SK-N-SH (cell line): ENCODE data around the gene KCNJ16.

Experiments used
- CHD2 ChIP-seq: fragments of 150-350 bp; IDR thresholded peaks from 2 replicates; pipeline ENCODE4 v1.6.1; 2018; ENCODE audit warnings: low read length; ENCODE audit not compliant: partially characterized antibody
- EP300 ChIP-seq, 2 experiments: IDR thresholded peaks; 2 replicates each; pipeline versions ENCODE4 v1.4.0 to v1.6.1; 2012; ENCODE audit warnings: borderline replicate concordance in 1 of 2, low read depth in 1 of 2, low read length in 1 of 2
- FOXJ3 ChIP-seq: sonication (generic); formaldehyde crosslinking; IDR thresholded peaks from 2 replicates; pipeline ENCODE4 v1.5.1; 2020; ENCODE audit warnings: mild to moderate bottlenecking, missing genetic modification reagents
- SIN3A ChIP-seq: IDR thresholded peaks from 2 replicates; pipeline ENCODE4 v1.6.1; 2012; ENCODE audit warnings: low read depth, mild to moderate bottlenecking, low read length, moderate library complexity, borderline replicate concordance
- SMC3 ChIP-seq: IDR thresholded peaks from 2 replicates; pipeline ENCODE4 v1.6.1; 2012; ENCODE audit warnings: low read depth, low read length, improper control_type of control experiment
- TAF1 ChIP-seq: IDR thresholded peaks from 2 replicates; pipeline ENCODE4 v1.6.1; 2012; ENCODE audit warnings: low read depth, mild to moderate bottlenecking, low read length, moderate library complexity, borderline replicate concordance
- TF ChIP-seq, protein P1 (sequence below): fragments of 200-600 bp; sonication (generic); IDR thresholded peaks from 2 replicates; pipeline ENCODE4 v1.6.1; 2017; ENCODE audit warnings: antibody characterized with exemption, mild to moderate bottlenecking, moderate library complexity

DNA sequence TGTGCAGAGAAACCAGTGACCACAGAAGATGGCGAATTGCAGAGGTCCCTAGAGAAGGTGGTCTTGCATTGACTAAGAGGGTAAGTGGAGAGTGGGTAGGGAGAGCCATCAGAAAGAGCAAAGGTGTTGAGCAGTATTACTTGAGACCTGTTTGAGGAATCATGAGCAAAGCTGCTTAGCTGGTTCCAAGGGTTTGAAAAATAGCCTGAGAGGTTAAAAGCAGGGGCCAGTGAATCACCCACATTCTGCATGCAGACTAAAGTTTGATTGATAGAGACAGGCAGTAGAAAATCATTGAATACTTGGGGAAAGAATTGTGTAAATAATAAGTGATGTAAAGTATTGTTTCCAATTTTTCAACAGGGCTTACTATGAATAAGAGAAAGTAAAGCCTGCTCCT, 34.0 kb upstream of the KCNJ16 start:
- TF ChIP-seq TAF1: no peak
- TF ChIP-seq SIN3A: no peak
- no peak for TF ChIP-seq EP300 (IDR thresholded peaks at IDR 0.05; ENCODE audit: borderline replicate concordance in 1 of 2, low read depth in 1 of 2, low read length in 1 of 2)
- no peak for TF ChIP-seq SMC3
- TF ChIP-seq FOXJ3: no peak
- no peak for TF ChIP-seq CHD2
- TF ChIP-seq, protein P1, sequence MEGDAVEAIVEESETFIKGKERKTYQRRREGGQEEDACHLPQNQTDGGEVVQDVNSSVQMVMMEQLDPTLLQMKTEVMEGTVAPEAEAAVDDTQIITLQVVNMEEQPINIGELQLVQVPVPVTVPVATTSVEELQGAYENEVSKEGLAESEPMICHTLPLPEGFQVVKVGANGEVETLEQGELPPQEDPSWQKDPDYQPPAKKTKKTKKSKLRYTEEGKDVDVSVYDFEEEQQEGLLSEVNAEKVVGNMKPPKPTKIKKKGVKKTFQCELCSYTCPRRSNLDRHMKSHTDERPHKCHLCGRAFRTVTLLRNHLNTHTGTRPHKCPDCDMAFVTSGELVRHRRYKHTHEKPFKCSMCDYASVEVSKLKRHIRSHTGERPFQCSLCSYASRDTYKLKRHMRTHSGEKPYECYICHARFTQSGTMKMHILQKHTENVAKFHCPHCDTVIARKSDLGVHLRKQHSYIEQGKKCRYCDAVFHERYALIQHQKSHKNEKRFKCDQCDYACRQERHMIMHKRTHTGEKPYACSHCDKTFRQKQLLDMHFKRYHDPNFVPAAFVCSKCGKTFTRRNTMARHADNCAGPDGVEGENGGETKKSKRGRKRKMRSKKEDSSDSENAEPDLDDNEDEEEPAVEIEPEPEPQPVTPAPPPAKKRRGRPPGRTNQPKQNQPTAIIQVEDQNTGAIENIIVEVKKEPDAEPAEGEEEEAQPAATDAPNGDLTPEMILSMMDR: no peak
